ENCODE data around the gene GNAT2. TPM values are rescaled to one million over a fixed set of nuclear protein-coding genes. Genes with fewer than 3 reads are reported as not detected.

The GNAT2 gene
- total and polyA plus RNA-seq, 10 of the 15 experiments (the other 5 are each of a cell fraction or from before 2014, with no cell fraction given) = 0.08 to 1.3 (median 0.41) TPM

- TF ChIP-seq PBX3 (IDR thresholded peaks at IDR 0.05; ENCODE audit: insufficient replicate concordance, low read depth, low read length) (no peak), IRF4 (IDR thresholded peaks at IDR 0.05; ENCODE audit: low read depth, low read length) (no peak), ZNF274 (IDR thresholded peaks at IDR 0.05; ENCODE audit: insufficient read depth, insufficient read length) (no peak), TBL1XR1 (IDR thresholded peaks at IDR 0.05; ENCODE audit: low read depth, low read length) (no peak), JUND (IDR thresholded peaks at IDR 0.05; ENCODE audit: low read depth, low read length) (no peak), IRF5 (IDR thresholded peaks at IDR 0.05; ENCODE audit: borderline replicate concordance) (no peak), ETV6 (conservative IDR thresholded peaks at IDR 0.05 in 1 of 2, IDR thresholded peaks at IDR 0.05 in 1 of 2; ENCODE audit: borderline replicate concordance in 1 of 2, low read depth in 1 of 2) (no peak)
These were observed 38.0 kb upstream of the GNAT2 start (continued) for GRCh38 chr1:109657395-109657794.

Measured in GM12878 (cell line).